ENCODE data around the gene FOXJ2.

GRCh38 chr12:8045952-8046944 lies 13.7 kb downstream of the FOXJ2 start:
- peak; percentile 77 for TF ChIP-seq CTCF (conservative IDR thresholded peaks at IDR 0.05; ENCODE audit: low read depth, low read length)
- no peak for TF ChIP-seq EZH2 (IDR thresholded peaks at IDR 0.05; ENCODE audit: low read length, unreplicated experiment)
- TF ChIP-seq EZH2phosphoT487 (IDR thresholded peaks at IDR 0.05; ENCODE audit: borderline replicate concordance, low read length): no peak
